Endodermal cell (in vitro differentiated cells): Measurements from ENCODE around the gene TRUB2. TPM values are rescaled to one million over a fixed set of nuclear protein-coding genes. Genes with fewer than 3 reads are reported as not detected.
A peak's percentile ranks its signal among the peaks of the same experiment; 100 is the strongest.
"Not testable (repeated sequence)": the region's sequence is repeated elsewhere in the genome, so short reads cannot be mapped to it uniquely, and the experiment has no call there.

Source experiments
- DNase-seq: peaks from one replicate; pipeline ENCODE4 v3.0.0-alpha.2; 2017
- H3K27ac ChIP-seq: 2 replicates; pipeline ENCODE4 v1.5.1; 2013; ENCODE audit warnings: mild to moderate bottlenecking, low read depth, low read length, moderate library complexity
- H3K27me3 ChIP-seq: 2 replicates; pipeline ENCODE4 v1.6.1; 2013; ENCODE audit warnings: mild to moderate bottlenecking, low read length, moderate library complexity; ENCODE audit not compliant: insufficient read depth, control insufficient read depth, poor library complexity, severe bottlenecking
- H3K36me3 ChIP-seq: 2 replicates; pipeline ENCODE4 v1.7.0; 2013; ENCODE audit warnings: mild to moderate bottlenecking, low read length, moderate library complexity; ENCODE audit not compliant: control insufficient read depth, insufficient read depth
- H3K4me1 ChIP-seq: one replicate; pipeline ENCODE4 v1.7.0; 2013; ENCODE audit warnings: low read length; ENCODE audit not compliant: control insufficient read depth, insufficient read depth
- H3K4me3 ChIP-seq: 2 replicates; pipeline ENCODE4 v1.5.1; 2013; ENCODE audit warnings: mild to moderate bottlenecking, low read length, moderate library complexity
- H3K9ac ChIP-seq: 2 replicates; pipeline ENCODE4 v1.6.1; 2013; ENCODE audit warnings: mild to moderate bottlenecking, low read length, moderate library complexity; ENCODE audit not compliant: poor library complexity, severe bottlenecking; ENCODE audit errors: extremely low read depth
- H3K9me3 ChIP-seq: 2 replicates; pipeline ENCODE4 v1.6.1; 2013; ENCODE audit warnings: mild to moderate bottlenecking, low read length, moderate library complexity; ENCODE audit not compliant: control insufficient read depth
- H3K27ac Mint-ChIP-seq: 2 replicates; pipeline ENCODE4 v1.8.0; 2020; ENCODE audit warnings: mixed read lengths
- H3K27me3 Mint-ChIP-seq: 2 replicates; pipeline ENCODE4 v1.8.0; 2021; ENCODE audit warnings: mild to moderate bottlenecking, mixed read lengths; ENCODE audit not compliant: insufficient read depth
- H3K36me3 Mint-ChIP-seq: 2 replicates; pipeline ENCODE4 v1.8.0; 2020; ENCODE audit warnings: low read depth, mixed read lengths
- H3K4me1 Mint-ChIP-seq: 2 replicates; pipeline ENCODE4 v1.8.0; 2020; ENCODE audit warnings: mixed read lengths
- H3K4me3 Mint-ChIP-seq: 2 replicates; pipeline ENCODE4 v1.8.0; 2020; ENCODE audit warnings: mild to moderate bottlenecking, moderate library complexity, mixed read lengths
- H3K9me3 Mint-ChIP-seq: 2 replicates; pipeline ENCODE4 v1.8.0; 2020; ENCODE audit warnings: mild to moderate bottlenecking, mixed read lengths
- WGBS, 2 experiments: methylation state at CpG; one replicate each; pipeline versions ENCODE4 v1.1.5 to v1.1.7; 2013; ENCODE audit warnings: missing lambda C conversion rate in 2 of 2, mixed read lengths in 1 of 2; ENCODE audit not compliant: insufficient coverage in 1 of 2, insufficient read length in 1 of 2; 5-methylcytosine and 5-hydroxymethylcytosine counted together
- total RNA-seq, 2 donors: library from RNA; stranded (reverse); fragmentation: NEBNext Ultra II Directional in 1 of 2; extraction: Animal tissue kit (Norgen Biotek cat#: 25700) in 1 of 2; gene quantifications; 2 replicates in 1 of 2; 3 replicates in 1 of 2; pipeline ENCODE4 v1.2.1, GENCODE V29; 2021
- TF ChIP-seq, protein P1 (sequence below): fragments of 200-600 bp; sonication (generic); conservative IDR thresholded peaks from 2 replicates; pipeline ENCODE4 v1.5.0; 2021; ENCODE audit warnings: antibody characterized with exemption, mild to moderate bottlenecking

Gene TRUB2
- total RNA-seq, 2 donors from 2014 or later, result 30.6 to 31.8 TPM

DNA sequence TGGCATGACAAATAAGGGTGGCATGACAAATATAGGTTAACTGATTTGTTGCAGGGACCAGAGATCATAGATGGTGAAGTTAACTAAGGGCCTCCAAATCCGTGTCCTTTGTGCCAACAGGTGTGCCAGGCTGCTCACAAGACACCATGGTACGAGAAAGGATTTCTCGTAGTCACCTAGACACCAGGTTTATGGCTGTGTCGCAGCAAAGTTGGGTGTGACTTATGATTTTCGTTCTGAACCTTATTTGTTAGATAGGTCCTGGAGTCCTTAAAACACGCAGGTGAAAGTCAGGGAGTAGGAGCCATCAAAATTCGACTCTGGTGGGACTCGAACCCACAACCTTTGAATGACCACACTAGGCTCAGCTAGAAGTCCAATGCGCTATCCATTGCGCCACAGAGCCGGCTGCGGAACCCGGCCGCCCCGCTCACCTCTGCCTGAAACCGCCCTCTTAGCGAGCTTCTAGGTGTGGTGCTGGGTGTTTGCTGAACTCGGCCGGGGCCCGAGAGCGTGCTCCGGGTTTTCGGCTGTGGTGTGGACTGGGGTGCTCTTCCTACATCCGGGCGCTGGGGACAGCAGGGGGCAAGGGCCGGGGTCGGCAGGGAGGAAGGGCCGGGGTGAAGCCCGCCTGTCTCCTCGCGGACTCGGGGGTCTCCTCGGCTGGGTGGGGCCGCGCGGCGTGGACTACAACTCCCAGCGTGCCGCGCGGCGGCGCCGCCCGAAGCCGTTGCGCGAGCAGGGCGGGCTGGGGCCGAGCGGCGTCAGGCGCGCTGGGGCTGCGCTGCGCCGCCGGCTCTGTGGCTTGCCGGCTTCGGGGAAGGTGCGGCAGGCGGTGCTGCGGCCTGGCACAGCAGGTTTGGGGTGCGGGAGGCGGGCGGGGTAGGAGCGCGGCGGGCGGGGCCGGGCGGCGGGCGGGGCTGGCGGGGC is 17.8 kb upstream of the TRUB2 start, which contains the start of gene SLC27A4:
TSS of gene SLC27A4 (plus strand) at position 767 of the 930 bp plus-strand sequence. CDS start 2,606 bp downstream, outside the sequence.
- Mint-ChIP-seq H3K36me3 (peaks cover 20% of the 10 kb centered on the region), H3K4me1 (peaks cover 3% of the 10 kb centered on the region), H3K27me3 (no peaks in the 10 kb centered on the region), H3K9me3 (no peaks in the 10 kb centered on the region), H3K27ac (peak within 1 kb of the TSS; percentile 11), H3K4me3 (peak within 1 kb of the TSS; percentile 77)
- H3K9me3 ChIP-seq, result no peaks in the 10 kb centered on the region
- DNase-seq, result peak; percentile 98
- 5 to 13% methylated on average over 26 to 74 of the region's 75 CpGs for WGBS, 2 experiments
- H3K36me3 ChIP-seq, result peaks cover 23% of the 10 kb centered on the region
- TF ChIP-seq, protein P1, sequence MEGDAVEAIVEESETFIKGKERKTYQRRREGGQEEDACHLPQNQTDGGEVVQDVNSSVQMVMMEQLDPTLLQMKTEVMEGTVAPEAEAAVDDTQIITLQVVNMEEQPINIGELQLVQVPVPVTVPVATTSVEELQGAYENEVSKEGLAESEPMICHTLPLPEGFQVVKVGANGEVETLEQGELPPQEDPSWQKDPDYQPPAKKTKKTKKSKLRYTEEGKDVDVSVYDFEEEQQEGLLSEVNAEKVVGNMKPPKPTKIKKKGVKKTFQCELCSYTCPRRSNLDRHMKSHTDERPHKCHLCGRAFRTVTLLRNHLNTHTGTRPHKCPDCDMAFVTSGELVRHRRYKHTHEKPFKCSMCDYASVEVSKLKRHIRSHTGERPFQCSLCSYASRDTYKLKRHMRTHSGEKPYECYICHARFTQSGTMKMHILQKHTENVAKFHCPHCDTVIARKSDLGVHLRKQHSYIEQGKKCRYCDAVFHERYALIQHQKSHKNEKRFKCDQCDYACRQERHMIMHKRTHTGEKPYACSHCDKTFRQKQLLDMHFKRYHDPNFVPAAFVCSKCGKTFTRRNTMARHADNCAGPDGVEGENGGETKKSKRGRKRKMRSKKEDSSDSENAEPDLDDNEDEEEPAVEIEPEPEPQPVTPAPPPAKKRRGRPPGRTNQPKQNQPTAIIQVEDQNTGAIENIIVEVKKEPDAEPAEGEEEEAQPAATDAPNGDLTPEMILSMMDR, result no peak
- no peak within 1 kb of the TSS for H3K9ac ChIP-seq
- no peaks in the 10 kb centered on the region for H3K27me3 ChIP-seq
- H3K4me3 ChIP-seq, result peak within 1 kb of the TSS; percentile 86
- no peak within 1 kb of the TSS for H3K27ac ChIP-seq
- no peaks in the 10 kb centered on the region for H3K4me1 ChIP-seq

DNA sequence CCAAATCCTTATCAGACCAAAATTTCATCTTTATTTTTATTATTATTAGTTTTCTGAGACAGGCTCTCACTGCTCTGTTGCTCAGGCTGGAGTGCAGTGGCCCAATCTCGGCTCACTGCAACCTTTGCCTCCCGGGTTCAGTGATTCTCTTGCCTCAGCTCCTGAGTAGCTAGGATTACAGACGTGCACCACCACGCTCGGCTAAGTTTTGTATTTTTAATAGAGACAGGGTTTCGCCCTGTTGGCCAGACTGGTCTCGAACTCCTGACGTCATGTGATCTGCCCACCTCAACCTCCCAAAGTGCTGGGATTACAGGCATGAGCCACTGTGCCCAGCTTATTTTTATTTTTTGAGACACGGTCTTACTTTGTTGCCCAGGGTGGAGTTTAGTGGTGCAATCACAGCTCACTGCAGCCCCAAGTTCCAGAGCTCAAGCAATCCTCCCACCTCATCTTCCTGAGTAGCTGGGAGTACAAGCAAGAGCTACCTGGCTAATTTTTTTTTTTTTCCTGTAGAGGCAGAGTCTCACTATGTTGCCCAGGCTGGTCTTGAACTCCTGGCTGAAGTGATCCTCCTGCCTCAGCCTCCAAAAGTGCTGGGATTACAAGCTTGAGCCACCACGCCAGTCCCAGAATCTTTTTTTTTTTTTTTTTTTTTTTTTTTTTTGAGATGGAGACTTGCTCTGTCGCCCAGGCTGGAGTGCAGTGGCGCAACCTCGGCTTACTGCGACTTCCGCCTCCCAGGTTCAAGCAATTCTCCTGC is 16.8 kb upstream of the TRUB2 start:
- H3K4me3 ChIP-seq, H3K27ac ChIP-seq, H3K27me3 ChIP-seq, H3K9me3 Mint-ChIP-seq, DNase-seq, H3K4me1 ChIP-seq, H3K9me3 ChIP-seq, H3K9ac ChIP-seq, H3K27ac Mint-ChIP-seq, H3K27me3 Mint-ChIP-seq, H3K4me1 Mint-ChIP-seq: not testable (repeated sequence)
- Mint-ChIP-seq H3K4me3 (peak overlapping the region; percentile 77), H3K36me3 (peaks cover 13% of the 10 kb centered on the region)
- 94 to 97% methylated on average over 12 to 15 of the region's 15 CpGs for WGBS, 2 experiments
- peaks cover 13% of the 10 kb centered on the region for H3K36me3 ChIP-seq

DNA sequence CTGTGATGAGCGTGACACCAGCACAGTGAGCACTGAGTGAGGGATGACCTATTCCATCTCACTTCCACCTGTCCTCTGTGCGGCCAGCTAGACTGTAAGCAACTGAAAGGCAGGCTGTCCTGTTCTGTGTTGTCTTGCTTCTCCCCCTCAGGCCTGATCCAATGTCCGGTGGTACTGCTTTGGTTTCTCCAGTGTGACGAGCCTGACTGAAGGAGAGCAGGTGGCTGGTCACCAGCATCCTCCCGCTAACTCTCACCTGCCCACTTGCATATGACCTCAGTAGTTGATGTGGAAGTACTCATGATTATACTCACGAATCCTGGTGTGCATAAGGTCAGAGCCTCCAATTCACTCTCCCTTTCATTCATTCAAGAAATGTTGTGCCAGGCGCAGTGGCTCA is 15.7 kb upstream of the TRUB2 start:
- Histone ChIP-seq H3K4me3 (no peak overlapping the region), H3K9me3 (no peaks in the 10 kb centered on the region), H3K27me3 (no peaks in the 10 kb centered on the region), H3K9ac (no peak overlapping the region), H3K27ac (no peak overlapping the region), H3K4me1 (no peaks in the 10 kb centered on the region), H3K36me3 (peaks cover 7% of the 10 kb centered on the region)
- H3K4me1 Mint-ChIP-seq, result peaks cover 3% of the 10 kb centered on the region
- 90 to 97% methylated on average over 4 to 7 of the region's 7 CpGs for WGBS, 2 experiments
- H3K27me3 Mint-ChIP-seq, result no peaks in the 10 kb centered on the region
- H3K4me3 Mint-ChIP-seq, result no peak overlapping the region
- H3K27ac Mint-ChIP-seq, result no peak overlapping the region
- H3K36me3 Mint-ChIP-seq, result peaks cover 13% of the 10 kb centered on the region
- TF ChIP-seq, protein P1, result no peak
- no peaks in the 10 kb centered on the region for H3K9me3 Mint-ChIP-seq
- DNase-seq, result no peak
